ENCODE results near the gene RARRES1. TPM values are rescaled to one million over a fixed set of nuclear protein-coding genes. Genes with fewer than 3 reads are reported as not detected.

Gene RARRES1
- total RNA-seq, 1 donor from 2014 or later, result 1.7 TPM

GRCh38 chr3:158769952-158770740 is 37.9 kb upstream of the RARRES1 start:
- no peak for TF ChIP-seq CTCF (IDR thresholded peaks at IDR 0.05; ENCODE audit: partially characterized antibody, unreplicated experiment)
- H3K27ac Mint-ChIP-seq (ENCODE audit: unreplicated experiment), result no peak overlapping the region
- no peaks in the 10 kb centered on the region for H3K36me3 Mint-ChIP-seq (ENCODE audit: unreplicated experiment)
- DNase-seq, result no peak
- H3K4me1 Mint-ChIP-seq (ENCODE audit: low read depth, unreplicated experiment), result no peaks in the 10 kb centered on the region
- no peaks in the 10 kb centered on the region for H3K9me3 Mint-ChIP-seq (ENCODE audit: unreplicated experiment)
- H3K4me3 Mint-ChIP-seq (ENCODE audit: unreplicated experiment), result no peak overlapping the region
- H3K27me3 Mint-ChIP-seq (ENCODE audit: unreplicated experiment), result no peaks in the 10 kb centered on the region

GRCh38 chr3:158769549-158769948 is 37.3 kb upstream of the RARRES1 start:
- Mint-ChIP-seq H3K27ac (ENCODE audit: unreplicated experiment) (no peak overlapping the region), H3K4me1 (ENCODE audit: low read depth, unreplicated experiment) (no peaks in the 10 kb centered on the region), H3K9me3 (ENCODE audit: unreplicated experiment) (no peaks in the 10 kb centered on the region), H3K36me3 (ENCODE audit: unreplicated experiment) (no peaks in the 10 kb centered on the region), H3K4me3 (ENCODE audit: unreplicated experiment) (no peak overlapping the region), H3K27me3 (ENCODE audit: unreplicated experiment) (no peaks in the 10 kb centered on the region)
- no peak for DNase-seq
- TF ChIP-seq CTCF (IDR thresholded peaks at IDR 0.05; ENCODE audit: partially characterized antibody, unreplicated experiment), result no peak

DNA sequence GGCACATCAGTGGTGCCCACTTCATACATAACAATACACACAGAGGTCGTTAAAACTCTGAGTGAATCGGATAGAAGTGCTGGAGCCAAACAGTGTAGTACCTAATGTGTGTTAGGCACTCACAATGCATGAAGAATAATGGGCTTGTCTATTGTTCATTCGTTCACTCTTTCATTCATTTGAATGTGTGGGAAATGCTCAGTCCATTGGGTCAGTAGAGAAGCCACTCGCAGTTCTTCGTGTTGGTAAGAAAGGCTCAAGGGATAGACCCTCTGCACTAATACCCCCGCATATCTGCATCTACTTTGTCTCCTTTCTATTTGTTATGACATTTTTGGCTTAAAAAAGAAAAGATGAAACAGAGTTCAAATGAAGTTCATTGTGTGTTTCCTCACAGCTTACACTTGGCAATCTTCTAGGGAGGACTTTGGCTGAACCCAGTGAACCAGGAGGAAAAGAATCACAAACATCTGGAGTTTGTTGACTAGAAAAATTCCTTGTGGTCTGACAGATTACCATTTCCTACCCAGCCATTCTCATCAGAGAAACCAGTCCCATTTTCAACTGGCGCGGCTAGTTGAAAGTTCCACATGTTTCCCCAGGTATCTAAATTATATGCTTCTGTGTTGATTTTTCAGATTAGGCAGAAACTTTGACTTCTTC is 36.8 kb upstream of the RARRES1 start:
- no peak for DNase-seq
- no peaks in the 10 kb centered on the region for H3K4me1 Mint-ChIP-seq (ENCODE audit: low read depth, unreplicated experiment)
- H3K36me3 Mint-ChIP-seq (ENCODE audit: unreplicated experiment), result no peaks in the 10 kb centered on the region
- TF ChIP-seq CTCF (IDR thresholded peaks at IDR 0.05; ENCODE audit: partially characterized antibody, unreplicated experiment), result no peak
- no peaks in the 10 kb centered on the region for H3K27me3 Mint-ChIP-seq (ENCODE audit: unreplicated experiment)
- H3K27ac Mint-ChIP-seq (ENCODE audit: unreplicated experiment), result no peak overlapping the region
- no peaks in the 10 kb centered on the region for H3K9me3 Mint-ChIP-seq (ENCODE audit: unreplicated experiment)
- H3K4me3 Mint-ChIP-seq (ENCODE audit: unreplicated experiment), result no peak overlapping the region

DNA sequence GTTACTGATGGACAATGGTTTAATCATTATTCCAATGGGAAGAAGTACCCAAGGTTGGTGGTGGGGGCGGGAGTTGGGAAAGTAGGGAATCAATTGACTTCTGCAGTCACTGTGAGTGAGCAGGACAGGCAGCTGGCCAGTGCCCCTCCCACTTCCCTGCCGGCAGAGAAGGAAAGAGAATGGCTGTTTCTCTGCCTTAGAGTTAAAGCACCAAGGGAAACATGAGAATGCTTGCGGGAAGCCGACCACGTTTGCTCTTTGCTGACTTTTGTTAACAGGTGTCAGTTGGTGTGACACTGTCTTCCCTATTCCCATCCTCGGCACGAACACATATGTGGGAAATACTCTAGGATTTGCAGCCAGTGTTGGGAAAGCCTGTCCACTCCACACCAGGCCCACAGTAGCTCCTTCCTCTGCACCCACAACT is 36.1 kb upstream of the RARRES1 start:
- DNase-seq, result peak; percentile 29
- H3K27ac Mint-ChIP-seq (ENCODE audit: unreplicated experiment), result no peak overlapping the region
- H3K4me3 Mint-ChIP-seq (ENCODE audit: unreplicated experiment), result no peak overlapping the region
- no peaks in the 10 kb centered on the region for H3K9me3 Mint-ChIP-seq (ENCODE audit: unreplicated experiment)
- no peaks in the 10 kb centered on the region for H3K36me3 Mint-ChIP-seq (ENCODE audit: unreplicated experiment)
- H3K4me1 Mint-ChIP-seq (ENCODE audit: low read depth, unreplicated experiment), result no peaks in the 10 kb centered on the region
- no peaks in the 10 kb centered on the region for H3K27me3 Mint-ChIP-seq (ENCODE audit: unreplicated experiment)
- no peak for TF ChIP-seq CTCF (IDR thresholded peaks at IDR 0.05; ENCODE audit: partially characterized antibody, unreplicated experiment)

DNA sequence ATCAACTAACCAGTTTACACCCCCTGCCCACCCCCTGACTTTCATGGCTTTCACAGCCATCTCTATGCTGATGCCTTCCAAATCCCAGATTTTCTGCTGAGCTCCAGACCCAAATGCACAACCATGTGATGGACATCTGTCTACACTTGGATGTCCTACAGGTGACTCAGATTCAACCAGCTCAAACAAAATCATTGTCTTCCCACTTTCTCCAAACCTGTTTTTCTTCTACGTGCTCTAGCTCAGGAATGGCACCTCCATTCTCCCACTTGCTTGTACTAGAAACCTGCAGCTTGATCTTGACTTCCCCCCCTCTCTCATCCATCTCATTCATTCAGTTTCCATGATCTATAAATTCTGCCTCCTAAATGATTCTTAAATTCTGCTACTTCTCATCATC is 34.1 kb upstream of the RARRES1 start:
- no peak for TF ChIP-seq CTCF (IDR thresholded peaks at IDR 0.05; ENCODE audit: partially characterized antibody, unreplicated experiment)
- no peaks in the 10 kb centered on the region for H3K36me3 Mint-ChIP-seq (ENCODE audit: unreplicated experiment)
- no peaks in the 10 kb centered on the region for H3K27me3 Mint-ChIP-seq (ENCODE audit: unreplicated experiment)
- no peak overlapping the region for H3K4me3 Mint-ChIP-seq (ENCODE audit: unreplicated experiment)
- H3K27ac Mint-ChIP-seq (ENCODE audit: unreplicated experiment), result no peak overlapping the region
- H3K9me3 Mint-ChIP-seq (ENCODE audit: unreplicated experiment), result no peaks in the 10 kb centered on the region
- no peaks in the 10 kb centered on the region for H3K4me1 Mint-ChIP-seq (ENCODE audit: low read depth, unreplicated experiment)
- no peak for DNase-seq
